HG03045 (cell line): ENCODE data around the gene NET1.

Experiments
- ATAC-seq: cut with Tn5 transposase; IDR thresholded peaks from one replicate; pipeline ENCODE4 v1.9.1; 2021; ENCODE audit warnings: mild to moderate bottlenecking, moderate library complexity; ENCODE audit not compliant: unreplicated experiment

Gene NET1

GRCh38 chr10:5497948-5498730, 85.8 kb downstream of the NET1 start:
- no peak for ATAC-seq

GRCh38 chr10:5498791-5499492, 86.6 kb downstream of the NET1 start:
- ATAC-seq, result no peak

- ATAC-seq, result no peak
Measured at GRCh38 chr10:5499493-5500140, 87.3 kb downstream of the NET1 start, which contains the start of gene CALML5. TSS of gene CALML5 (minus strand) at chr10:5499570. CDS start at chr10:5499438, 132 bp downstream.

DNA sequence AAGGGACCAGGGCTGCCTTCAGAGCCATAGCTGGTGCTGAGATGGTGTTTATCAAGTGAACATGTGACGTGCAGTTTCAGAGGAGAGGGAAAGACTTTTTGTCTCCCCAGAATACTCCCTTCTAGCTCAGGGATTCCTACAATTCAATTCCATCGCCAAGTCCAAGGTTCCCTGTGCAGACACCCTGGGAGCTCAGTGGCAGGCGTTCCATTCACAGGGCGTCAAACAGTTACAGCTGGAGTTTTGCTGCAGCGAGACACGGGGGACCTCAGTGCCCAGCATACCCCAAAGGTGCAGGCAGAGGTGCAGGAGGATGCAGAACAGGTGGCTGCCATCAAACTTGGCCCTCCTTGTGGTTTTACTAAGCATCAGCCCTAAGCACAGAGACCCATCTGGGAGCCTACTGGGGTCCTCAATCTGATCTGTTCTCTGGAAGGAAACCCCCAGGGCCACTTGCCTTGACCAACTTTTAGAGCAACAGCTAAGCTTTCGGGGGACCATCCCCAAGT, 87.9 kb downstream of the NET1 start:
- no peak for ATAC-seq

- no peak for ATAC-seq
Measured at GRCh38 chr10:5500910-5501309, 88.6 kb downstream of the NET1 start.

DNA sequence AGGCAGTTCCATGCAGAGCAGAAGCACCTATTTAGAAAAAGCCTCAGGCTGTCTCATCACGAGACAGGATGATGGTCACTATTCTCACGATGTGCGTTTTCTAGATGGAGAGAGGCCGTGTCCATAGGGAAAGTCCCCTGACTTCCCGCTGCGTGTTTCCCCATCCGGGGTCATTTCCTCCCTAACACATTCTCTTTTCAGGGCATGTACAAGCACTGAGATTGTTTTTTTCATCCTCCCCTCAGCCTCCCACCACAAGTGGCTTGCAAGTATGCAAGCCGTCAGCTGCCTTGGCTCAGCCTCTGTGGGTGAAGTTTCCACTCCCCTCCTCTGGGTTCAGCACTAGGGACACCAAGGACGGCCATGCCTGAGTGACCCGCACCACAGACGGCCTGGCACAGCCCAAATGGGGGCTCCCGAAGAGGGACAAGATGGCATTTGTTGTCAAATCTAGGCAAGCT, 89.7 kb downstream of the NET1 start:
- ATAC-seq, result no peak

- ATAC-seq, result no peak
Measured at GRCh38 chr10:5502571-5503476, 90.5 kb downstream of the NET1 start.

DNA sequence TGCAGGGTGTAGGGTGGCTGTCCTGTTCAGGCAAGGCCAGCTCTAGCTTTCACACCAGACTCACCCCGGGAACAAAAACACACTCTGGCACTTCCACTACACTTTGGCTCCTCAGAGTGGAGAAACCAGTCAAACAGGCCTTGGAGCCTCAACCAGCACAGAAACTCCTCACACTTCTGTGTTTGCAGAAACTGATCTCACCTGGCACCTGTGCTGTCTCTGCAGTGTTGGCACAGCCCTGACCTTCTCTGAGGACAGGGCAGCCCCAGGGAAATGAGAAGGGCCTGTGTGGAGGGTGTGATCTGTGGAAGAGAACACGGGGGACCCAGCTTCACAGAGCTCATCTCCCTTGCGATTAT, 91.1 kb downstream of the NET1 start:
- ATAC-seq, result no peak

- ATAC-seq, result no peak
Measured at GRCh38 chr10:5504146-5505072, 92.1 kb downstream of the NET1 start.

- ATAC-seq, result no peak
Measured at GRCh38 chr10:5506246-5506645, 93.9 kb downstream of the NET1 start.

DNA sequence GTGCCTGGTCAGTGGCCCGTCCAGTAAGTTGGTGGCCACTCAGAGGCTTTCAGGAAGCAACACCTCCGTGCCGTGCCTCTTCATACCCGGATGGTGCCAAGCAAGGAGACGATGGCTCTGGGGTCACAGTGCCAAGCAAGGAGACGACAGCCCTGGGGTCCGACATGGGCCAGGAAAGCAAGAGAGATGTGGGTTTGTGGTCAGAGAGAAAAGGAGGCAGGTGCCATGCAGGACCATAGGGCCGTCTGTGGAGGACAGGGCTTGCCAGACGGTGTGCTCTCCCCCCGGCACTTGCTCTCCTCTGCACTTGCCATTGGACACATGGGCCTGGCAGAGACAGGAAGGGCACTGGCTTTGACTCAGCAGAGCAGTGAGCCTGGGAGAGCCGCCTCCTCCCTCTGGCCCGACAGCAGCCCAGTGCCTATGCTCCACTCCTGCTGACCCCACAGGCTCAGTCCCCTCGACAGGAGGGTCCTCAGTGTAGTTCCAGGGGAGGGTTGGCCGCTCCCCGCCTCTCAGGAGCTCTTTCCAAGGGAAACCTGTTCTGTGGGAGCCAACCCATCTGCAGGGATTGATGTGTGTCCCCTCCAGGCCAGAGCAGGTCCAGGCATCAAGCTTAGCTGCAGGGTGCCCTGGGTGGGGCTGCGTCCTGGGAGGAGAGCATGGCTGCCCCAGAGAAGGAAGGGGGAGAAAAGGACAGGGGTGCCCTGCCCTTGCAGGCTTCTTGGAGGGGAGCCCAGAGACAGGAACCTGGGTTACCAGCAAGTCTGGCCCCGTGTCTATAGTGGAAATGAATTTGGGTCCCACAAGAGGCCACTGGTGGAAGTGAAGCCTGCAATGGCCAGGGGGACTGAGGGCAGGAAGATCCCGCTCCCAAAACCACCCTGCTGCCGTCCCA, 94.6 kb downstream of the NET1 start:
- no peak for ATAC-seq

DNA sequence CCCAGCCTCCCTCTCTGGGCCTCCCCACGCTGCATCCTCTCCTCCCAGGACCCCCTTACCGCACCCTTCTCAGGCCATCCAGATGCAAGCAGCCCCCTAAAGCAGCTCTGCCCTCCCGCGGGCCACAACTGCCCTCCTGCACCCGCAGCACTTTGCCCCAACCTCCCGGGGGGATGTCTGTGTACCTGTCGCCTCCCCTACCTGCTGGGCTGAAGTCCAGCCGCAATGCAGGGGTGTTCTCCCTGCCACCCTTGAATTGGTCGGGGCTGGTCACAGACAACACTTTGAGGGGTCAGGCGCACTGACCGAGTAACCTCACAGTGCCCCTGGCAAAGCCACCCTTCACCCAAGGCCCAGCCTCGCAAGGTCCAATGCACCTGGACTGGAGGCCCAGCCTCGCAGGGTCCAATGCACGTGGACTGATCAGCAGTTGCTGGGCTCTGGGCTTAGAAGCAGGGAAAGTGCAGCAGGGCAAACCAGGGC, 95.3 kb downstream of the NET1 start:
- no peak for ATAC-seq

DNA sequence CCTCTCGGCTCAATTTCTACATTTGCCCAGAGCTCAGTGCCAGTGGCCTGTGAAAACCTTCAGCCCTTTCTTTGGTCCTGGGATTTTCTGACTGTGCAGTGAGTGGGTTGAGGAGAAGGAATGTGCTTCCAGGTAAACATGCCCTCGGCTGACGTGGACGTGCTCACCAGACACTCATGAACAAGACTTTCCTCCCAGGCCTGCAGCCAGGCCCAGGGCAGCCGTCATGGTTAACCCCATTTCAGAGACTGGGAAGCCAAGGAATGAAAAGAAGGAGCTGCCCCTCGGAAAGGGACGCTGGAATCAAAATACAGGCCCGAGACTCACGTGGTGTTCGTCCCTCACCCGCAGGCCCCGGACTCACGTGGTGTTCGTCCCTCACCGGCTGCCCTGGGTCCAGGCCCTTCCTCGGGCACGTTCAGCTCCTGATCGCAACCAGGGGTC, 95.8 kb downstream of the NET1 start:
- no peak for ATAC-seq
